ENCODE measurements around the gene SKIC2. TPM values are rescaled to one million over a fixed set of nuclear protein-coding genes. Genes with fewer than 3 reads are reported as not detected.

The SKIC2 gene
- total RNA-seq, 1 experiment from 2014 or later, result 81.8 TPM

GRCh38 chr6:31943742-31944141, 15.2 kb upstream of the SKIC2 start:
- Mint-ChIP-seq H3K27me3 (ENCODE audit: low read depth) (peaks cover 54% of the 10 kb centered on the region), H3K9me3 (no peaks in the 10 kb centered on the region), H3K36me3 (no peaks in the 10 kb centered on the region), H3K27ac (no peak overlapping the region), H3K4me3 (no peak overlapping the region), H3K4me1 (peaks cover 11% of the 10 kb centered on the region)
- DNase-seq (ENCODE audit: low spot score) (no peak), ATAC-seq (no peak)
- CTCF ChIA-PET, result no interaction called here
- POLR2A ChIA-PET, result no interaction called here
- no peak for TF ChIP-seq AR (CRISPR knock-in tag; IDR thresholded peaks at IDR 0.05)
- TF ChIP-seq JUN (CRISPR knock-in tag; IDR thresholded peaks at IDR 0.05), result no peak
- TF ChIP-seq GRHL2 (CRISPR knock-in tag; IDR thresholded peaks at IDR 0.05; ENCODE audit: insufficient replicate concordance, severe bottlenecking), result no peak
- no peak for TF ChIP-seq HMGA2 (CRISPR knock-in tag; IDR thresholded peaks at IDR 0.05)
- TF ChIP-seq AFF4 (CRISPR knock-in tag; IDR thresholded peaks at IDR 0.05; ENCODE audit: borderline replicate concordance), result no peak

GRCh38 chr6:31945154-31945506, 13.8 kb upstream of the SKIC2 start:
- H3K4me1 Mint-ChIP-seq, result peaks cover 10% of the 10 kb centered on the region
- TF ChIP-seq CTCF (IDR thresholded peaks at IDR 0.05) (no peak), MLX (CRISPR knock-in tag; IDR thresholded peaks at IDR 0.05) (no peak), ZSCAN18 (CRISPR knock-in tag; IDR thresholded peaks at IDR 0.05) (no peak), HMGXB4 (CRISPR knock-in tag; IDR thresholded peaks at IDR 0.05) (no peak), NR1H2 (CRISPR knock-in tag; IDR thresholded peaks at IDR 0.05) (no peak)
- H3K4me3 Mint-ChIP-seq, result no peak overlapping the region
- peaks cover 58% of the 10 kb centered on the region for H3K27me3 Mint-ChIP-seq (ENCODE audit: low read depth)
- DNase-seq (ENCODE audit: low spot score), result no peak
- peak overlapping the region; percentile 42; the same call in 1 of the 2 replicates for H3K27ac Mint-ChIP-seq
- no peaks in the 10 kb centered on the region for H3K36me3 Mint-ChIP-seq
- H3K9me3 Mint-ChIP-seq, result no peaks in the 10 kb centered on the region
- ATAC-seq, result no peak
- CTCF ChIA-PET, result interaction anchor here (1.1 kb wide), 3 partner anchors 22 to 175 kb away, joined by 3 to 7 read pairs (median 3); no protein-coding TSS in a partner anchor
- POLR2A ChIA-PET, result interaction anchor here (0.7 kb wide), 1 partner anchor 118 kb away, joined by 3 read pairs; the partner anchor contains the start of gene HSPA1B
